H7 (cell line): ENCODE results near the gene LRGUK. TPM values are rescaled to one million over a fixed set of nuclear protein-coding genes. Genes with fewer than 3 reads are reported as not detected.
"Not testable (repeated sequence)": the region's sequence is repeated elsewhere in the genome, so short reads cannot be mapped to it uniquely, and the experiment has no call there.

Experiments used
- DNase-seq: peaks from one replicate; pipeline ENCODE4 v3.0.0; 2012
- H3K27me3 ChIP-seq: 2 replicates; pipeline ENCODE4 v1.6.0; 2011; ENCODE audit warnings: mild to moderate bottlenecking, low read length; ENCODE audit not compliant: control insufficient read depth, insufficient read depth
- H3K36me3 ChIP-seq: replicated peaks from 2 replicates; pipeline ENCODE4 v1.5.1; 2011; ENCODE audit warnings: low read length; ENCODE audit not compliant: control insufficient read depth, insufficient read depth
- H3K4me3 ChIP-seq: 2 replicates; pipeline ENCODE4 v1.5.1; 2011; ENCODE audit warnings: low read depth, mild to moderate bottlenecking, control low read depth, low read length, moderate library complexity; ENCODE audit not compliant: insufficient read depth
- total RNA-seq: library from RNA; depleted of rRNA; stranded (reverse); fragments of >200 nt; shearing (Covaris generic); gene quantifications from 2 replicates; pipeline ENCODE4 v1.2.3, GENCODE V29; 2014

The LRGUK gene
- total RNA-seq, 1 experiment from 2014 or later, result 1.4 TPM

GRCh38 chr7:134212576-134213546, 85.7 kb downstream of the LRGUK start:
- Histone ChIP-seq H3K36me3 (no peaks in the 10 kb centered on the region), H3K27me3 (no peaks in the 10 kb centered on the region), H3K4me3 (no peak overlapping the region)
- DNase-seq, result no peak

- H3K36me3 ChIP-seq, result no peaks in the 10 kb centered on the region
- H3K4me3 ChIP-seq, result no peak overlapping the region
- no peak for DNase-seq
- H3K27me3 ChIP-seq, result no peaks in the 10 kb centered on the region
Measured at GRCh38 chr7:134220236-134220635, 93.1 kb downstream of the LRGUK start.

- H3K27me3 ChIP-seq, H3K4me3 ChIP-seq, H3K36me3 ChIP-seq, DNase-seq: not testable (repeated sequence)
Measured at GRCh38 chr7:134231296-134231695, 104.2 kb downstream of the LRGUK start.

- no peak for DNase-seq
- Histone ChIP-seq H3K36me3 (no peaks in the 10 kb centered on the region), H3K4me3 (no peak overlapping the region), H3K27me3 (no peaks in the 10 kb centered on the region)
Measured at GRCh38 chr7:134234216-134234615, 107.1 kb downstream of the LRGUK start.

GRCh38 chr7:134245253-134245652, 118.1 kb downstream of the LRGUK start:
- H3K27me3 ChIP-seq, result no peaks in the 10 kb centered on the region
- H3K4me3 ChIP-seq, result no peak overlapping the region
- H3K36me3 ChIP-seq, result no peaks in the 10 kb centered on the region
- DNase-seq, result no peak

GRCh38 chr7:134246347-134246746, 119.2 kb downstream of the LRGUK start:
- H3K4me3 ChIP-seq, result no peak overlapping the region
- no peaks in the 10 kb centered on the region for H3K27me3 ChIP-seq
- no peaks in the 10 kb centered on the region for H3K36me3 ChIP-seq
- no peak for DNase-seq

- Histone ChIP-seq H3K4me3 (no peak overlapping the region), H3K36me3 (no peaks in the 10 kb centered on the region), H3K27me3 (no peaks in the 10 kb centered on the region)
- DNase-seq, result no peak
Measured at GRCh38 chr7:134246761-134247160, 119.6 kb downstream of the LRGUK start.

GRCh38 chr7:134248196-134248595, 121.1 kb downstream of the LRGUK start:
- H3K27me3 ChIP-seq, result no peaks in the 10 kb centered on the region
- DNase-seq, result no peak
- no peaks in the 10 kb centered on the region for H3K36me3 ChIP-seq
- no peak overlapping the region for H3K4me3 ChIP-seq

GRCh38 chr7:134254311-134254710, 127.2 kb downstream of the LRGUK start:
- Histone ChIP-seq H3K27me3 (no peaks in the 10 kb centered on the region), H3K4me3 (no peak overlapping the region), H3K36me3 (no peaks in the 10 kb centered on the region)
- no peak for DNase-seq

- Histone ChIP-seq H3K27me3 (no peaks in the 10 kb centered on the region), H3K4me3 (no peak overlapping the region), H3K36me3 (no peaks in the 10 kb centered on the region)
- DNase-seq, result peak; percentile 26
Measured at GRCh38 chr7:134255814-134256213, 128.7 kb downstream of the LRGUK start.

- H3K27me3 ChIP-seq, result no peaks in the 10 kb centered on the region
- no peaks in the 10 kb centered on the region for H3K36me3 ChIP-seq
- no peak overlapping the region for H3K4me3 ChIP-seq
- no peak for DNase-seq
Measured at GRCh38 chr7:134262322-134262721, 135.2 kb downstream of the LRGUK start.

- Histone ChIP-seq H3K36me3 (no peaks in the 10 kb centered on the region), H3K27me3 (no peaks in the 10 kb centered on the region), H3K4me3 (no peak overlapping the region)
- DNase-seq, result no peak
Measured at GRCh38 chr7:134276951-134277350, 149.8 kb downstream of the LRGUK start.

- no peak for DNase-seq
- Histone ChIP-seq H3K36me3 (no peaks in the 10 kb centered on the region), H3K4me3 (no peak overlapping the region), H3K27me3 (no peaks in the 10 kb centered on the region)
Measured at GRCh38 chr7:134278502-134279153, 151.5 kb downstream of the LRGUK start.

GRCh38 chr7:134279336-134279735, 152.2 kb downstream of the LRGUK start:
- DNase-seq, result no peak
- H3K4me3 ChIP-seq, result no peak overlapping the region
- H3K36me3 ChIP-seq, result no peaks in the 10 kb centered on the region
- no peaks in the 10 kb centered on the region for H3K27me3 ChIP-seq

GRCh38 chr7:134279898-134280297, 152.8 kb downstream of the LRGUK start:
- Histone ChIP-seq H3K36me3 (no peaks in the 10 kb centered on the region), H3K4me3 (no peak overlapping the region)
- no peak for DNase-seq

More at GRCh38 chr7:134279898-134280297, 152.8 kb downstream of the LRGUK start:
- no peaks in the 10 kb centered on the region for H3K27me3 ChIP-seq
